ENCODE measurements around the gene BAIAP3. TPM values are rescaled to one million over a fixed set of nuclear protein-coding genes. Genes with fewer than 3 reads are reported as not detected.
A peak's percentile ranks its signal among the peaks of the same experiment; 100 is the strongest.

The BAIAP3 gene
- total and polyA plus RNA-seq, 2 experiments from 2014 or later = 0.23 to 0.86 TPM

DNA sequence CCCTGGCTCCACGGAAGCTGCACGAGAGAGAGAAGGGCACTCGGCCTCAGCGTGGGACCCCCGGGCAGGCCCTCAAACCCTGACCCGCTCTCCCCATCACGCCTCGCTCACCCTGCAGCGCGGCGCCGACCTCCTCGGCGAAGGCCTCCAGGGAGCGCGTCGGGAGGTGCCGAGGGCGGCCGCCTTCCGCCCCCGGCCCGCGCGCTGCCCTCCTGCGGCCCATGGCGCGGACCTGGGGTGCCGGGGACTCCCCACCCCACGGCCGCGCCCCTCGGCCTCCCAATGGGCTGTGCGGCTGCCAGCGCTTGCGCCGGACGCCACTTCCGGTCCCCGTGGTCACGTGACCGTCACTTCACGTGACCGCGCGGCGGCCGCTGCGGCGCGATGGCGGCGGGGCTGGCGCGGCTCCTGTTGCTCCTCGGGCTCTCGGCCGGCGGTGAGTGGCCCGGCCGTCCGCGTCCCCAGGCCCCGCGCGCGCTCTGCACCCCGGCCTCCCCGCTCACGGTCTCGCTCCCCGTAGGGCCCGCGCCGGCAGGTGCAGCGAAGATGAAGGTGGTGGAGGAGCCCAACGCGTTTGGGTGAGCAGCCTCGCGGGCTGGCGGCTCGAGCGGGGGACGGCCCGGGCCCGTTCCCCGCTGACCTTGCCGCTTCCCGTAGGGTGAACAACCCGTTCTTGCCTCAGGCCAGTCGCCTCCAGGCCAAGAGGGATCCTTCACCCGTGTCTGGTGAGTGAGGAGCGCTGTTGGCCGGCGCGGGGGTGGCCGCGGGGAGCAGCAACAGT, 18.3 kb downstream of the BAIAP3 start, which contains the start of the genes GNPTG and TSR3:
GNPTG (plus strand) TSS at position 350 of the 781 bp plus-strand sequence; CDS start at position 385, 35 bp downstream.
TSR3 (minus strand) TSS at position 297 of the 781 bp plus-strand sequence; CDS start at position 223, 74 bp downstream.
- TF ChIP-seq EZH2 (IDR thresholded peaks at IDR 0.05; ENCODE audit: insufficient read depth, poor library complexity, severe bottlenecking) (no peak), EZH2phosphoT487 (IDR thresholded peaks at IDR 0.05; ENCODE audit: insufficient read depth, low read depth) (no peak)
- H3K4me2 ChIP-seq (ENCODE audit: unreplicated experiment) = peak within 1 kb of the TSS; percentile 89
- peaks cover 7% of the 10 kb centered on the region; the same call in 1 of the 2 replicates for H3K4me1 ChIP-seq (ENCODE audit: insufficient read depth)
- 1% methylated on average over 71 to 92 of the region's 98 CpGs for WGBS, 2 experiments (ENCODE audit: low coverage in 1 of 2, low lambda C conversion rate in 2 of 2, missing lambda C conversion rate in 2 of 2)
- peak within 1 kb of the TSS; percentile 92 for H3K9ac ChIP-seq
- in situ Hi-C loops (cut with MboI) = no loop called here
- peaks cover 71% of the 10 kb centered on the region for H3K79me2 ChIP-seq (ENCODE audit: insufficient read depth)
- DNase-seq = peak; percentile 93
- H4K20me1 ChIP-seq (ENCODE audit: insufficient read depth) = no peaks in the 10 kb centered on the region
- H3F3A ChIP-seq (ENCODE audit: insufficient read depth) = no peaks in the 10 kb centered on the region
- H3K27me3 ChIP-seq (replicated peaks; ENCODE audit: insufficient read depth) = no peaks in the 10 kb centered on the region
- H3K9me2 ChIP-seq (ENCODE audit: insufficient read depth) = no peaks in the 10 kb centered on the region
- no peaks in the 10 kb centered on the region for H3K9me3 ChIP-seq (ENCODE audit: low read depth)
- peak within 1 kb of the TSS; percentile 37 for H3K27ac ChIP-seq
- no peaks in the 10 kb centered on the region; the same call in 1 of the 2 replicates for H3K36me3 ChIP-seq (ENCODE audit: low read depth)
- peak within 1 kb of the TSS; percentile 91 for H3K4me3 ChIP-seq
- peak within 1 kb of the TSS; percentile 77 for H2AFZ ChIP-seq

DNA sequence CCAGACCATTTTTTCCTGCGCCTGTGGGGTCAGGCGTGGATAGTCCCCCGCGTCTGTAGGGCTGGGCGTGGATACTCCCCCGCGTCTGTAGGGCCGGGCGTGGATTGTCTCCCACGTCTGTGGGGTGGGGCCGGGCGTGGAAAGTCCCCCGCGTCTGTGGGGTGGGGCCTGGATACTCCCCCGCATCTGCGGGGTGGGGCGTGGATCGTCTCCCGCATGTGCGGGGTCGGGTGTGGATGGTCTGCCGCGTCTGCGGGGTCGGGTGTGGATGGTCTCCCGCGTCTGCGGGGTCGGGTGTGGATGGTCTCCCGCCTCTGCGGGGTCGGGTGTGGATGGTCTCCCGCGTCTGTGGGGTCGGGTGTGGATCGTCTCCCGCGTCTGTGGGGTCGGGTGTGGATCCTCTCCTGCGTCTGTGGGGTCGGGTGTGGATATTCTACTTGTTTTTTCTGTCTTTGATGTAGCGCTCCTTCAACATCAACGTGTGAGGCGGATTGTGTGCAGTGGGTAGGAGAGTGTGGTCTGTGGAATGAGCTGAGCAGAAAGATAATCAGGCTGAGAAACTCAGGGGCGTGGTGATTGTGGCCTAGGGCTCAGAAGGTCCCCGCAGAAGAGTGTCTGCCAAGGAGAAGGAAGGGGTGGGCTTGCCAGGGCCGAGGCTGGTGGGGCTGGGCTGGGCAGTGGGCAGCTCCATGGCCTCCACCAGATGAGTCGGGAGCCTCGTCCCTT, 21.5 kb downstream of the BAIAP3 start:
- Histone ChIP-seq H2AFZ (no peak overlapping the region), H4K20me1 (ENCODE audit: insufficient read depth) (no peaks in the 10 kb centered on the region), H3K9me2 (ENCODE audit: insufficient read depth) (no peaks in the 10 kb centered on the region), H3K36me3 (ENCODE audit: low read depth) (no peaks in the 10 kb centered on the region; the same call in 1 of the 2 replicates), H3K27me3 (replicated peaks; ENCODE audit: insufficient read depth) (no peaks in the 10 kb centered on the region), H3K4me3 (no peak overlapping the region), H3K4me1 (ENCODE audit: insufficient read depth) (peaks cover 7% of the 10 kb centered on the region; the same call in 1 of the 2 replicates), H3K9me3 (ENCODE audit: low read depth) (no peaks in the 10 kb centered on the region), H3K27ac (no peak overlapping the region), H3K4me2 (ENCODE audit: unreplicated experiment) (no peak overlapping the region), H3K9ac (no peak overlapping the region), H3K79me2 (ENCODE audit: insufficient read depth) (peaks cover 96% of the 10 kb centered on the region), H3F3A (ENCODE audit: insufficient read depth) (no peaks in the 10 kb centered on the region)
- no peak for TF ChIP-seq EZH2phosphoT487 (IDR thresholded peaks at IDR 0.05; ENCODE audit: insufficient read depth, low read depth)
- TF ChIP-seq EZH2 (IDR thresholded peaks at IDR 0.05; ENCODE audit: insufficient read depth, poor library complexity, severe bottlenecking) = no peak
- no peak for DNase-seq
- in situ Hi-C loops (cut with MboI) = no loop called here
- WGBS, 2 experiments (ENCODE audit: low coverage in 1 of 2, low lambda C conversion rate in 2 of 2, missing lambda C conversion rate in 2 of 2) = 91 to 95% methylated on average over 26 to 49 of the region's 49 CpGs

DNA sequence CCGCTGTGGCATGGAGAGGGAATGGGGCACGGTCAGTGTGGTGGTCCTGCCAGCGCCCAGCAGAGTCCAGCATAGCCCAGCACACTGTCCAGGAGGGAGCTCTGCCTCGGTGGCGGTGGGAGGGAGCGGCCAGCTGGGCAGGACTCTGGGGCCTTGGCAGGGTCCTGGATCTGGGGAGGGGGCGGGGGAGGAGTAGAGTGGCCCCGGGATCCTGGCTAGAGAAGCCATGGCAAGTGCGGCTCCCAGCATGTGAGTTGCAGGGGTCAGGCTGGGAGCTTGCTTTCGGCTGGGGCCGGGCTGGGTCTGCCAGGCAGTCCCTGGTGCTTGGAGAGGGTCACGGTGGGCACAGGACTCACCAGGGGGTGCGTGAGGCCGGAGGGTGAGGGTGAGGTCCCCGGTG, 22.1 kb downstream of the BAIAP3 start:
- Histone ChIP-seq H2AFZ (no peak overlapping the region), H3K4me1 (ENCODE audit: insufficient read depth) (peaks cover 7% of the 10 kb centered on the region; the same call in 1 of the 2 replicates), H4K20me1 (ENCODE audit: insufficient read depth) (no peaks in the 10 kb centered on the region), H3K4me2 (ENCODE audit: unreplicated experiment) (no peak overlapping the region), H3K36me3 (ENCODE audit: low read depth) (no peaks in the 10 kb centered on the region), H3K4me3 (no peak overlapping the region), H3K9ac (no peak overlapping the region), H3F3A (ENCODE audit: insufficient read depth) (no peaks in the 10 kb centered on the region), H3K27ac (no peak overlapping the region), H3K79me2 (ENCODE audit: insufficient read depth) (peaks cover 96% of the 10 kb centered on the region), H3K27me3 (replicated peaks; ENCODE audit: insufficient read depth) (no peaks in the 10 kb centered on the region), H3K9me2 (ENCODE audit: insufficient read depth) (no peaks in the 10 kb centered on the region), H3K9me3 (ENCODE audit: low read depth) (no peaks in the 10 kb centered on the region)
- in situ Hi-C loops (cut with MboI) = no loop called here
- TF ChIP-seq EZH2phosphoT487 (IDR thresholded peaks at IDR 0.05; ENCODE audit: insufficient read depth, low read depth) (no peak), EZH2 (IDR thresholded peaks at IDR 0.05; ENCODE audit: insufficient read depth, poor library complexity, severe bottlenecking) (no peak)
- no peak for DNase-seq
- 85 to 88% methylated on average over 11 to 15 of the region's 15 CpGs for whole genome bisulfite sequencing, 2 experiments (ENCODE audit: low coverage in 1 of 2, low lambda C conversion rate in 2 of 2, missing lambda C conversion rate in 2 of 2)

DNA sequence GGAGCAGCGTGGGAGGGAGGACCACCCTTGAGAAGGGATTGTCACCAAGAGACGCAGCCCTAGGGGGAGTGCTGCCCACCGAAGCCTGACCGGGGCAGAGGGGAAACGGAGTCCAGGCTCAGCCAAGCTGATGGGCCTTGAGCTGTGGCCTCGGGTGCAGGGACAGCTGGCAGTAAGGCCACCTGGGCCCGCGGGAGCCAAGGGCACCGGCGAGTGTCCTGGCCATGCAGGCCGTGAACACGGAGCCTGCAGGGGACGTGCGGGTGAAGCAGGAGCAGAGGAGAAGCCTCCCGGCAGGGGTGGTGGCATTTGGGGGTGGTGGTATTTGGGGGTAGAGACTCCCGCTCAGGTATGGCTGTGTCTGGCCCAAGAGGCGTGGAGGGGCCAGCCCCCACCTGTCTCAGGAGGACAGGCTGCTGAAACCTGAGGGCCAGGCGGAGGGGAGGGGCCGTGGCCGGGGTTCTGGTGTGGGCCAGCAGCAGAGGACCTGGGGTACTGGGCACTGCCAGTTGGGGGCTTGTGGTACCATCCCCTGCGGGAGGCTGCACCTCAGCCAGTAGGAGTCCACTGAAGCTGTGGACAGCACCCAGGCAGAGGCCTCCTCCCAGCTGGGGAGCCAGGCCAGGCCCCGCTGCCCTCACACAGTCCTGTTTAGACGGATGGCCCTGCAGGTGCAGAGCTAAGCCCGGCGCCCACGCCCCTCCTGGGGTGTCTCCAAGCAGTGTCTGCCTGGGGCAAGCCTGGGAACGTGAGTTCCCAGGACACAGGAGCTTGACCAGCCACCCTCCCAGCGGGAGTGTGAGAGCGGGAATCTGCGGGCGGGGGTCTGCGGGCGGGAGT, 22.8 kb downstream of the BAIAP3 start:
- H3K27me3 ChIP-seq (replicated peaks; ENCODE audit: insufficient read depth) = no peaks in the 10 kb centered on the region
- no peak overlapping the region for H3K4me2 ChIP-seq (ENCODE audit: unreplicated experiment)
- H3K9me2 ChIP-seq (ENCODE audit: insufficient read depth) = no peaks in the 10 kb centered on the region
- H3K9me3 ChIP-seq (ENCODE audit: low read depth) = no peaks in the 10 kb centered on the region
- H3K4me1 ChIP-seq (ENCODE audit: insufficient read depth) = peaks cover 7% of the 10 kb centered on the region; the same call in 1 of the 2 replicates
- H3K9ac ChIP-seq = no peak overlapping the region
- 82 to 84% methylated on average over 20 to 33 of the region's 33 CpGs for WGBS, 2 experiments (ENCODE audit: low coverage in 1 of 2, low lambda C conversion rate in 2 of 2, missing lambda C conversion rate in 2 of 2)
- no peaks in the 10 kb centered on the region for H3K36me3 ChIP-seq (ENCODE audit: low read depth)
- no peak overlapping the region for H2AFZ ChIP-seq
- H3F3A ChIP-seq (ENCODE audit: insufficient read depth) = no peaks in the 10 kb centered on the region
- in situ Hi-C loops (cut with MboI) = no loop called here
- H4K20me1 ChIP-seq (ENCODE audit: insufficient read depth) = no peaks in the 10 kb centered on the region
- no peak overlapping the region for H3K27ac ChIP-seq
- TF ChIP-seq EZH2 (IDR thresholded peaks at IDR 0.05; ENCODE audit: insufficient read depth, poor library complexity, severe bottlenecking) (no peak), EZH2phosphoT487 (IDR thresholded peaks at IDR 0.05; ENCODE audit: insufficient read depth, low read depth) (no peak)
- no peak for DNase-seq
- peaks cover 96% of the 10 kb centered on the region for H3K79me2 ChIP-seq (ENCODE audit: insufficient read depth)
- H3K4me3 ChIP-seq = no peak overlapping the region
